NCI-H510A treated with DMSO at 0.1 percent for 48 hours (cell line): ENCODE measurements around the gene CD1E.
"Not testable (repeated sequence)": the region's sequence is repeated elsewhere in the genome, so short reads cannot be mapped to it uniquely, and the experiment has no call there.

Experiments used
- DNase-seq: peaks from one replicate; lab custom pipeline; 2025; lab: John Stamatoyannopoulos, UW

Gene CD1E

DNA sequence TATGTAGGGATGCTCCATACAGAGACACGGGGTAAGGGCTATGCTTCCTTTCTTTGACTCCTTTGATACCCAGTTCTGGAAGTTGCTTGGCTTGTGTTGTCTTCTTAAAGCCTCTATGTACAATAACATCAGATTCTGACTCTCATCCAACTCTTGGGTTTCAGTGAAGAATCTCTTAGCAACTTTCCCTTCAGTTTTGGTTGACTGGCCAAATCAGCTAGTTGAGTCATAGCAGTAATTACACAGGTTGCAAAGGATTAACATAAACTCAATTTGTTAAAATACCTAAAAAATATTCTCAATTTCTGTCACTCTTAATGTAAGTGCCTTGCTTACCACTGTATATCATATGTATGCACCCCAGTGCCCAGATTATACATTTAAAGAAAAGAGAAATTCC lies 9.2 kb downstream of the CD1E start:
- no peak for DNase-seq

DNA sequence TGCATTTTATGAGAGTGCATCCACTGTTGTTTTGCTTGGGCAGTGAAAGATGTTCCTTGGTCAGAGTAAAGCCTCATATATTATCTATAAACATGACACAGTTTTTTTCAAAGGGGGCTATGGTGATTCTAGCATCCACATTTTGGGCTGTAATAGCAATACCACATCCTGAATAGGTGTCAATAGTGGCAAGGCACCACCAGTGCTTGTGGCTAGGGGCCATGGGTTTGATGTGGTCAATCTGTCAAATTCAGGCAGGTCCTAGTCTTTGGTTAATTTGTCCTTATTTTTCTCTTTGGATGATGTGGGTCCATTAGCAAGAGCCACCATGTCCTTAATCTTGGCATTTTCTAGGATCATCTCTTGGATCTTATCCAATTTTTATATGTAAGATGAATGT lies 13.1 kb downstream of the CD1E start:
- DNase-seq = no peak

GRCh38 chr1:158371188-158371953 lies 17.7 kb downstream of the CD1E start:
- no peak for DNase-seq

GRCh38 chr1:158374101-158374500 lies 20.4 kb downstream of the CD1E start:
- not testable (repeated sequence) for DNase-seq

GRCh38 chr1:158374860-158375259 lies 21.2 kb downstream of the CD1E start:
- no peak for DNase-seq

DNA sequence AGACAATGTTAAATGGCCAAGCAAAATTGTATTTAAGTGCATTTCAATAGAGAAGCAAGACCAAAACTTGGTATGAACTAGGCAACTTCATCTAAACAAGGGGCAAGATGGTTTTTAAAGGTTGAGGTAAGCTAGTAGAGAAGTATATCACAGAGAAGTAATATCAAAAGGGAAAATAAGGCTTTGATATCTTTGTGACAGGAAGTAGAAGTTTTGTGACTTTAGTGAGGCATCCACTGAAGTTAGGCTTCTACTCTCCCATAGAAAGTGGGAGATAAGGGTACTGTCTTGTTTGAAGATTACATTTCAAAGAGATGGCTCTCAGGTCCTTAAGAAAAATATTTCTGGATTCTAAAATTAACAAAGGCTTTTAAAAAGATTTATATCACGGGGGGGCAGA lies 36.6 kb downstream of the CD1E start:
- DNase-seq = no peak

DNA sequence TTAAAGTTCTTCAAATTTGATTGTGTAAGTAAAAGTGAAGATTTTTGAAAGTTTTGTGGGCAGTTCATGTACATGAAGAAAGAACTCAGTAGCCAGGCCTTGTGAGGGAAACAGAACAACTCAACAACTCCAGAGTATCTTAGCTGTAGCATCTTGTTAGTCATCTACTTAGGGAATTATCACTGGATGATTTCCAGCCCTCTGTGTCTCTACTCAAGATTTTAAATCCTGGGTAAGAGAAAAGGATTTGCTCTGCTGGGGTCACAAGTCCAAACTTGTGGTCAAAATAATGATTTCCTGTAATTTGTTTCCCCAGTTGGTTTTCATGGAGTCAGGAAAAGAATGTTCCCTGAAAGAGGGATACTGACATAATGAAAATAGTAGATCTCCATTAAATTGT lies 37.4 kb downstream of the CD1E start:
- no peak for DNase-seq

- DNase-seq = no peak
These were observed 39.8 kb downstream of the CD1E start for GRCh38 chr1:158393476-158393875.

DNA sequence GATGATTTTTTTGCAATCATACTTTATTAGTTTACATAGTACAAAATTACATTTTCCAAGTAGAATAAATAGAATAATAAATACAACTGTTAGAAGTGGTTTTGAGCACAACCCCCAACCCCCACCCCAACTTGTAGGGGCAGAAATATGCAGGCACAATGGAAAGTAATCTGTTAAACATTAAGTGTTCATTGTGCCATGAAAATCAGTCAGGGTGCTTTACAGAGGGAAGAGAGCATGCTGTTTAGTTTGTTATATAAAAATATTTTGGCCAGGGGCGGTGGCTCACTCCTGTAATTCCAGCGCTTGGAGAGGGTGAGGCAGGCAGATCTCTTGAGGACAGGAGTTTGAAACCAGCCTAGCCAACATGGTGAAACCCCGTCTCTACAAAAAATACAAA lies 43.0 kb downstream of the CD1E start:
- DNase-seq = no peak

- DNase-seq = no peak
These were observed 45.3 kb downstream of the CD1E start, which contains the start of gene OR10T2 for GRCh38 chr1:158398818-158399514. Gene OR10T2, minus strand, starts transcription at chr1:158399466. Its CDS starts 0 bp downstream, at chr1:158399466.

DNA sequence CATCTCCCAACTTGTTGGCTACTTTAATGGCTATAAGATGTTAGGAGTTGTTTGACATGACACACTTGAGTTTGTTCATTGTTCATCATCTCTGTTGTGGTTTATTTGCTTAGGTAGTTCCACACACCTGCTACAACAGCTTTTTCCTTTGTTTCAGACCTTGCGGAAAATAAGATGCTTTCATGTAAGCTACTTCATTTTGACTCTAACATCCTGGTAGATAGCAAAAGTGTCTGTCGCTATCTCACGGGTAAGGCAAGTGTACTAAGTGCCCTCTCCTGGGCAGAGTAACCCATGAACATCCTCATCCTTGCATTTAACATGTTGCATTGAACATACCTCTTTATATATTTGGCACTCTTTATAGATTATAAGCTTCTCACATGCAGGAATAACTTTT lies 47.2 kb downstream of the CD1E start:
- DNase-seq = peak; percentile 43

DNA sequence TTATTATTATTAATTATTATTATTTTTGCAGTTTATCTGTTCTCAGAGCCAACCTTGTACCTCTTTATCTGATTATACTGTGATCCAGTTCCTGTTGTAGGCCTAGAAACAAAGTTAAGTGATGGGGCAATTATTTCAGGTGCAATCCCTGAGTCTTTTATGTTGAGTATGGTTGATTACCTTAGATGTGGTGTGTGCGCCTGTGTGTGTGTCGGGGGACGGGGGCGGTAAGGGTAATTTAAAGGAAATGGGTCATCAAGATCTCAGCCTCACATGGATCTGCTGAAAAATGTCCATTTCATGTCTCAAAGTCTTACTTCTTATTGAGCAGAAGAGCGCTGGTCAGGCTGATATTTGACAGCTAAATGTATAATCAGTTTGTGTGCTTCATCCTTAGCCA lies 53.4 kb downstream of the CD1E start:
- no peak for DNase-seq
